Liver (tissue), 9 donors: ENCODE measurements around the gene LRMDA. TPM values are rescaled to one million over a fixed set of nuclear protein-coding genes. Genes with fewer than 3 reads are reported as not detected.

Experiments used
- DNase-seq: peaks from one replicate; pipeline ENCODE4 v3.0.0-alpha.2; 2017; ENCODE audit warnings: low spot score
- H3K27ac ChIP-seq, 2 donors: one replicate each; pipeline ENCODE4 v1.7.0; 2013; ENCODE audit warnings: inconsistent platforms in 2 of 2, low read length in 2 of 2, control low read depth in 1 of 2, low read depth in 1 of 2, mild to moderate bottlenecking in 1 of 2
- H3K27me3 ChIP-seq, 4 donors: one replicate each; pipeline versions ENCODE4 v1.6.1 to v1.7.0; 2013; ENCODE audit warnings: low read length in 3 of 4, inconsistent platforms in 1 of 4, mild to moderate bottlenecking in 1 of 4, moderate library complexity in 1 of 4; ENCODE audit not compliant: control insufficient read depth in 4 of 4, insufficient read depth in 4 of 4
- H3K36me3 ChIP-seq, 4 donors: one replicate each; pipeline versions ENCODE4 v1.6.1 to v1.7.0; 2013; ENCODE audit warnings: low read length in 3 of 4, mild to moderate bottlenecking in 3 of 4, low read depth in 1 of 4, moderate library complexity in 1 of 4; ENCODE audit not compliant: control insufficient read depth in 4 of 4, insufficient read depth in 3 of 4
- H3K4me1 ChIP-seq, 4 donors: one replicate each; pipeline versions ENCODE4 v1.6.1 to v1.7.0; 2013; ENCODE audit warnings: low read length in 3 of 4, mild to moderate bottlenecking in 3 of 4, moderate library complexity in 1 of 4; ENCODE audit not compliant: control insufficient read depth in 4 of 4, insufficient read depth in 4 of 4
- H3K4me3 ChIP-seq, 3 donors: one replicate each; pipeline versions ENCODE4 v1.6.1 to v1.7.0; 2013; ENCODE audit warnings: low read length in 3 of 3, control low read depth in 1 of 3, low read depth in 1 of 3, mild to moderate bottlenecking in 1 of 3
- H3K9ac ChIP-seq, 2 donors: one replicate each; pipeline ENCODE4 v1.7.0; 2013; ENCODE audit warnings: low read length in 2 of 2, mild to moderate bottlenecking in 2 of 2, moderate library complexity in 2 of 2, control low read depth in 1 of 2, low read depth in 1 of 2
- H3K9me3 ChIP-seq, 4 donors: one replicate each; pipeline versions ENCODE4 v1.6.1 to v1.7.0; 2013; ENCODE audit warnings: low read length in 3 of 4; ENCODE audit not compliant: control insufficient read depth in 4 of 4
- ATF3 ChIP-seq: IDR thresholded peaks from 2 replicates; pipeline ENCODE4 v1.6.1; 2016; ENCODE audit warnings: antibody characterized with exemption
- CTCF ChIP-seq: fragments of 150-350 bp; IDR thresholded peaks from 2 replicates; pipeline ENCODE4 v1.5.1; 2017; ENCODE audit warnings: improper control_type of control experiment, low read depth, low read length; ENCODE audit not compliant: missing input control
- EGR1 ChIP-seq, 2 donors: IDR thresholded peaks; 2 replicates each; pipeline ENCODE4 v1.6.1; 2016 to 2018; ENCODE audit warnings: antibody characterized with exemption in 2 of 2, low read depth in 2 of 2
- FOXA1 ChIP-seq: IDR thresholded peaks from 2 replicates; pipeline ENCODE4 v1.6.1; 2016; ENCODE audit warnings: antibody characterized with exemption
- FOXA2 ChIP-seq: IDR thresholded peaks from 2 replicates; pipeline ENCODE4 v1.6.1; 2016; ENCODE audit warnings: antibody characterized with exemption
- GABPA ChIP-seq, 2 donors: IDR thresholded peaks in 1 of 2; conservative IDR thresholded peaks in 1 of 2; 2 replicates each; pipeline ENCODE4 v1.6.1; 2016; ENCODE audit warnings: antibody characterized with exemption in 2 of 2, mild to moderate bottlenecking in 1 of 2, moderate library complexity in 1 of 2
- HNF4A ChIP-seq, 2 donors: conservative IDR thresholded peaks; 2 replicates each; pipeline ENCODE4 v1.6.1; 2016; ENCODE audit warnings: antibody characterized with exemption in 2 of 2, mild to moderate bottlenecking in 2 of 2
- HNF4G ChIP-seq: IDR thresholded peaks from 2 replicates; pipeline ENCODE4 v1.6.1; 2016; ENCODE audit warnings: antibody characterized with exemption
- MAX ChIP-seq: IDR thresholded peaks from 2 replicates; pipeline ENCODE4 v1.6.1; 2016; ENCODE audit warnings: antibody characterized with exemption
- NR2F2 ChIP-seq: IDR thresholded peaks from 2 replicates; pipeline ENCODE4 v1.6.1; 2016; ENCODE audit warnings: antibody characterized with exemption
- RAD21 ChIP-seq, 2 donors: IDR thresholded peaks; 2 replicates each; pipeline ENCODE4 v1.6.1; 2016; ENCODE audit warnings: antibody characterized with exemption in 2 of 2, mild to moderate bottlenecking in 2 of 2
- REST ChIP-seq: IDR thresholded peaks from 2 replicates; pipeline ENCODE4 v1.6.1; 2016; ENCODE audit warnings: antibody characterized with exemption, mild to moderate bottlenecking
- RXRA ChIP-seq, 2 donors: IDR thresholded peaks; 2 replicates each; pipeline ENCODE4 v1.6.1; 2017 to 2018; ENCODE audit warnings: antibody characterized with exemption in 2 of 2, mild to moderate bottlenecking in 1 of 2
- TAF1 ChIP-seq: conservative IDR thresholded peaks from 2 replicates; pipeline ENCODE4 v1.6.1; 2016; ENCODE audit warnings: antibody characterized with exemption, mild to moderate bottlenecking
- YY1 ChIP-seq: IDR thresholded peaks from 2 replicates; pipeline ENCODE4 v1.6.1; 2016; ENCODE audit warnings: antibody characterized with exemption, mild to moderate bottlenecking
- ZBTB33 ChIP-seq: IDR thresholded peaks from 2 replicates; pipeline ENCODE4 v1.6.1; 2016; ENCODE audit warnings: antibody characterized with exemption
- WGBS: extraction: QIAGEN DNeasy Blood & Tissue Kit; methylation state at CpG from one replicate; pipeline ENCODE4 v1.1.7; 2013; 5-methylcytosine and 5-hydroxymethylcytosine counted together
- polyA plus RNA-seq, 2 donors: library from polyadenylated mRNA; stranded (reverse) in 1 of 2; unstranded in 1 of 2; fragments of 200-250 nt in 1 of 2; fragments of >200 nt in 1 of 2; fragmentation: Nextera tagmentation in 1 of 2; extraction: Ambion mirVana in 1 of 2; gene quantifications; one replicate each; pipeline versions ENCODE4 v1.2.1 to v1.2.3, GENCODE V29; 2013 to 2015
- total RNA-seq, 2 donors: library from RNA; depleted of rRNA; stranded (reverse); fragments of >200 nt; gene quantifications; one replicate each; pipeline ENCODE4 v1.2.3, GENCODE V29; 2014
- donor health status: healthy.
- donor health status: healthy.
- donor health status: healthy.
- donor health status: healthy.
- donor health status: healthy.

The LRMDA gene
- total and polyA plus RNA-seq, 4 donors: 7.9 to 15.8 (median 11.3) TPM

- H3K9me3 ChIP-seq: no peaks in the 10 kb centered on the region
- peaks cover 0 to 4% (median 0%) of the 10 kb centered on the region in 4 donors for H3K4me1 ChIP-seq
- no peak overlapping the region for H3K27ac ChIP-seq
- WGBS: 95% methylated on average over 4 of the region's 4 CpGs
- H3K9ac ChIP-seq: no peak overlapping the region
- no peaks in the 10 kb centered on the region for H3K36me3 ChIP-seq
- TF ChIP-seq ZBTB33 (no peak), REST (no peak), RAD21 (IDR thresholded peaks at IDR 0.05) (peak; percentile 13 to 30), FOXA2 (no peak), RXRA (IDR thresholded peaks at IDR 0.05) (no peak), TAF1 (no peak), CTCF (no peak), ATF3 (no peak)
- no peaks in the 10 kb centered on the region for H3K27me3 ChIP-seq
- DNase-seq: no peak
- no peak overlapping the region for H3K4me3 ChIP-seq
These were observed 991.3 kb downstream of the LRMDA start for GRCh38 chr10:76422769-76423168.

GRCh38 chr10:76428551-76429367 lies 997.3 kb downstream of the LRMDA start:
- H3K9ac ChIP-seq: no peak overlapping the region
- H3K4me3 ChIP-seq: no peak overlapping the region
- no peaks in the 10 kb centered on the region for H3K27me3 ChIP-seq
- H3K36me3 ChIP-seq: no peaks in the 10 kb centered on the region
- no peak overlapping the region for H3K27ac ChIP-seq
- no peaks in the 10 kb centered on the region for H3K9me3 ChIP-seq
- 87% methylated on average over 4 of the region's 4 CpGs for WGBS
- H3K4me1 ChIP-seq: no peaks in the 10 kb centered on the region
- no peak for DNase-seq
- TF ChIP-seq MAX: no peak
- TF ChIP-seq GABPA (IDR thresholded peaks at IDR 0.05 in 1 of 2, conservative IDR thresholded peaks at IDR 0.05 in 1 of 2): no peak
- TF ChIP-seq FOXA2: no peak
- no peak for TF ChIP-seq NR2F2
- no peak for TF ChIP-seq EGR1 (IDR thresholded peaks at IDR 0.05; ENCODE audit: low read depth in 2 of 2)
- TF ChIP-seq HNF4G: no peak
- no peak for TF ChIP-seq FOXA1
- TF ChIP-seq YY1: no peak
- no peak for TF ChIP-seq HNF4A (conservative IDR thresholded peaks at IDR 0.05)
- no peak for TF ChIP-seq CTCF
- TF ChIP-seq ATF3: no peak
